DMS53 treated with DMSO at 0.1 percent for 48 hours (cell line): ENCODE data around the gene CLEC20A.

Source experiments
- DNase-seq: peaks from one replicate; lab custom pipeline; 2025; ENCODE audit not compliant: unreplicated experiment; lab: John Stamatoyannopoulos, UW

The CLEC20A gene

DNA sequence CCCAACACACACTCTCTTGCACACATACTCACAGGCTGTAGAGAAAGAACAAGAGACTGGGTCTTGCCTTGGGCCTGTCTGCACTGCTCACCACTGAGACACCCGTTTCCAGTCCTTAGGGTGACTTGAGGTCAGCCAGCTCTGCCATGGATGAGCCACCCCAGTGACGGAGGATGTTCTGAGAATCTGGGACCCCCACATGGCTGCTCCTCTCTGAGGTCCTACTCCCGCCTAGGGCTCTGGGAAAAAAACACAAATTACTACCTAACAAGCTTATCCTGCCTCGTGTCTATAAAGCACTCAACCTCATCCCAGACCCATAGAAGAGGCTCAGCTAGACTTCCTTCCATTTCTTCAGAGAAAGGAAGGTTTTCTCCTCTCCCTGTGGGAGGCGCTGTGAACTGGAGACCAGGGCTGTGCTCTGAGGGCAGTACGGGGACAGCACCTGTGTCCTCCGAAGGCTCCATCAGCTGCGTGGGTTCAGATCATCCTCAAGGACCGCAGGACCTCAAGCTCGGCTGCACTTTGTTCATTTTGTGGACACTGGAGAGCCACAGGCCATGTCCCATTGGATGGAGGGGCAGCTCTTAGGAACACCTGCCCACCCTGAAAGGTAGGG, 4.3 kb upstream of the CLEC20A start:
- DNase-seq: no peak

DNA sequence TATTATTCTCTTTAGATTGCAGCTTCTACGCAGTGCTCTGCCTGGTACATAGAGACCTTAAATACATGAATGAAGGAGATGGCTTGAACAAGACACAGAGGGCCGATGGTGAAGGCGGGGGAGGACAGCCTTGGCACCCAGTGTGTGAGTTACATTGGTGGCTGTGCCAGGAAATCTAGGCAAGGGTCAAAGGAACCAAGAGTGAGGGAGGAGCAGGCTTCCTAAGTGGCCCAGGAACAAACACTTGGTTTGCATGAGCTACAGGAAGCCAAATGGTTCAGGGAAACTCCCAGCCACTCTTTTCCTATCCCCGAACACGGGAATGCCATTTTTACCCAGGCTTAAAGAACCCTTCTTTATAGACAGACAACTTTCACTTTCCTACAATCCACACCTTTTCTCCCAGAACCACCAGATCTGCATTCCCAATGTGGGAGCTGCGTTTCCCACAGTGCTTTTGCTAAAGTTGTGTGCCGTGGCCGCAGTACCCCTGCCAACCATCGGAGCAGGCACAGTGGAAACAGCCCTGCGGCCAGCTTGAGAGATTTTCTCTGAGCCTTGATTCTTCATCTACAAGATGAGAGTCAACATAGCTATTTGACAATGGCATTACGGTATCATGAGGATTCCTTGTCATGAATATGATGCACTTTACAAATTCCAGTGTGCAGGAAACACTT, 3.5 kb upstream of the CLEC20A start:
- no peak for DNase-seq

DNA sequence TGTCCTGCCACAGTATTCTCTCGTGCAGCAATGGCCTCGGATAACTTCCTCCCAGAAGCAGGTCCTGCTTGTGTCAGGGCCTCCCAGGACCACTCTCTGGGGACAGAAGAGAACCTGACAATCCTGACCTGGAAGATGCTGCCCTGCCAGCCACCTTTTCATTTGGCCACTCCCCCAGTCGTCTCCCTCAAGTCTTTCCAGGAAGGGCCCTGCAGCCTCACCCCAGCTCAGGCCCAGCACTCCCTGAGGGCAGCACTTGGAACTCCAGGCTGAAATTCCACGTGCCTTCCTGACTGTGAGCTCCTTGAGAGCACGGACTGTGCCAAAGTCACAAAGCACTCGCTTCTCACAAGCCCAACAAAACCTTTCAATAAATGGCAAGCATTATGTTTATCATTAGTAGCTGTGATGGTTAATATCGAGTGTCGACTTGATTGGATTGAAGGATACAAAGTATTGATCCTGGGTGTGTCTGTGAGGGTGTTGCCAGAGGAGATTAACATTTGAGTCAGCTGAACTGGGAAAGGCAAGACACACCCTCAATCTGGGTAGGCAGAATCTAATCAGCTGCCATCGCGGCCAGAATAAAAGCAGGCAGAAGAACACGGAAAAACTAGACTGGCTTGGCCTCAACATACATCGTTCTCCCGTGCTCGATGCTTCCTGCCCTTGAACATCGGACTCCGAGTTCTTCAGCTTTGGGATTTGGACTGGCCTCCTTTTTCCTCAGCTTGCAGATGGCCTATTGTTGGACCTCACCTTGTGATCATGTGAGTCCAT, 2.3 kb upstream of the CLEC20A start:
- DNase-seq: no peak

DNA sequence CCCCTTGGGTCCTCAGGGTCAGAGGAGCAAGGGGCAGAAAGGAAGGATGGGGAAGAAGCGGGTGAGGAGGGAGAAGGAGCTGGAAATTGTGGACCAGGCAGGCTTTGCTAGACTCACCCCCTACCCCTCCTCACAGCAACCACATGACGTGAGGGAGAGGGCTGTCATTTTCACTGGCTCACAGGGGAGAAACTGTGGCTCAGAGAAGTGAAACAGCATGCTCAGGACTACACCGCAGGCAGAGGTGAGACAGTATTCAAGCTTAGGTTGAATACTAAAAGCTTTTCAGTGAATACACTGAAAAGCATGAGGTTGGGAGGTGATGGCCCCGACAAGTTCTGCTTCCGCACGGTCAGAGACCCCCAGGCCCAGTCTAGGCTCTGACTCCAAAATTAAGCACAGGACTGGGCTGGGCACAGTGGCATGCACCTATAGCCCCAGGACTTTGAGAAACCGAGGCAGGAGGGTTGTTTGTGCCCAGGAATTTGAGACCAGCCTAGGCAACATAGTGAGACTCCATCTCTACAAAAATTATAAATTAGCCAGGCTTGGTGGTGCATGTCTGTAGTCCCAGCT, 1.2 kb upstream of the CLEC20A start:
- no peak for DNase-seq

DNA sequence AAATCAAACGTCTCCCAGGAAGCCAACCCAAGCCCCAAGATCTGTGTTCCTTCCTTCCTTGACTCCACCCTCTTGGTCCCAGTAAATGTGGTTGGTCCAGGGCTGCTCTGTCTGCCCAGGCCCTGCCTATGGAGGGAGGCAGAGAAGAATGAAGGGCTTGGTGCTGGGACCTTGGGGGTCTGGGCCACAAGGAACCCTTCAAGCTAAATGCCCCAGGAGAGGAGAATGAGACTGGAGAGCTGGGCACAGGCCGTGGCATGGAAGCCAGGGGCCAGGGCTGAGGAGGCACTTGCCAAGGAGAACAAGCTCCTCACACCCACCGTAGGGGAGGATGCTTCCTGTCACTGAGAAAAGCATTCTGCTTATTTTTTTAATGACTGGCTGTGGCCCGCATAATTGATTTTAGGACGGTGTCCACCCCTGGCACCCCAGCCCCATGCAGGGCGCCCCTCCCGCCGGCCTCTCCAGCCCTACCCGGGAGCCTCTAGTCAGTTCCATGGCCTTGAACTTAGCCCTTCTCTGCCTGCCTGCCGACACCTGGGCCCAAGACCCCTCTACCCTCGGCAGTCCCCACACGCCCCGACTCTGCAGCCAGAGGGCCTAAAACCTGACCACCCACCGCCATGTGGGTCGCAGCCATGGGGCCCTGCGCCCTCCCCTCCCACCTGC, 889 bp downstream of the CLEC20A start:
- no peak for DNase-seq

DNA sequence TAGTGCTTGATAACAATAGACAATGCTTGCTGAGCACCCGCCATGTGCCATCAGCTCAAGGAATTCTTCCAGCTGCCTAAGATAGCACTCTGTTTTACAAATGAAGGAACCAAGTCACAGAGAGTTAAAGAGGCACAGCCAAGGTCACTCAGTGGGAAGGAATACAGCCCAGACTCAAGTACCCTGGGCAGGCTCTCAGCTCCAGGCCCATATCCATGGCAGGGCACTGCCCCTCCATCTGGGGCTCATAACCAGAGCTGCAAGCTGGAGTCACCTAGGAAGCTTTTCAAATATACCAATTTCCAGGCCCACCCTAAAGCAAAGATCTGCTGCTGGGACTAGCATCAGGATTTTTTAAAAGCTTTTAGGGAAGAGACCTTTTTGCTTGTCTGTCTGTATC, 1.6 kb downstream of the CLEC20A start:
- DNase-seq: no peak

DNA sequence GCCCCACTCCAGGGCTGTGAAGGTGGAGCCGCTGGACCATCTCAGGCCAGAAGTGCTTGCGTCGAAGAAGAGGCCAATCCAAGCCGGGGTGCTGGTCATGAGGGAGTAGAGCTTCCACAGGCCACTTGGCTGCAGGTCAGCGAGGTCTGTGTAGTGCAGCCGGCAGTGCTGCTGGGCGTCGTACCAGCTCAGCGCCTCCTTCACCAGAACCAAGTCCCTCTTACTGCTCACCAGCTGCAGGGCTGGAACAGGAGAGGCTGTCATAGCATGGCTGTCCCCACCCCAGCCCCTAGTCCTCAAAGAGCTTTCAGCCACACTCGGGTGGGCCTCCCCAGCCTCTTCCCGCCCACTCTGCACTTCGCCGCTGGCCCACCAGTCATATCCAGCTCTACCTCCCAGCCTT, 2.2 kb downstream of the CLEC20A start:
- no peak for DNase-seq

DNA sequence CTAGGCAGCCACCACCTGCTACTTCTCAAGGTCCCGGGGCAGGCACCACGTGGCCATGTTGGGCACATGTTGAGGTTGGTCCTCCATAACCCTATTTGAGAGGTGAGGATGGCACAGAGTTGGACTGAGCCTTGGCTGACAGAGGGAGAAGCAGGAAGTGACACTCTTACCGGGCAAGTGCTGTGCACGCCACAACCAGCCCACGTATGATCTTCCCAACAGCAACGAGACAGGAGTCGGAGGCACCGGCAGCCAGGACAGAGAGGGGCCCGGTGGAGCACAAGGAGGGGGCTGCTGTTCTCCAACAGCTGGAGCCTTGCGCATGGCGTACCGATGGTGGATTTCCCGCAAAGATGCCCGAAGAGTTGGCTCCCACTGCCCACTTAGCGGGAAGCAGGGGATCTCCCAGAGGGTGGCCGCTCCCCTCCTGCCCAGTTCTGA, 3.4 kb downstream of the CLEC20A start:
- no peak for DNase-seq

DNA sequence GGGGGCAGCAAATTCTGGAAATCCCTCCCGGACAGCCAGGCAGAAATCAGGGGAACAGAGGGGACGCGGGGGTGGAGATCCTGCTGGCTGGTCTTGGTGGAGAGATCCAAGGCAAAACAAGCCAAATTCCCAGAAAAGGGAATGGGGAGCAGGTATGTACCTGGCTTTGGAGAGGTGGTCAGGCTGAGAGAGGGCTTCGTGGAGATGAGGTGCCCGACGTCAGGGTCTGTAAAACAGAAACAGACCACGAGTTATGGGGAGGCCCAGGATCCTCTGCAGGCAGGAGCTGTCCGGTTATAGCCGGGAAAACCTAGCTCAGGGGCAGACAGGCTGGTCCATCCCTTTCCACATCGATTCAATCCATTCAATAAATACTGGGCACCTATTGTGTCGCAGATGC, 4.4 kb downstream of the CLEC20A start:
- no peak for DNase-seq

DNA sequence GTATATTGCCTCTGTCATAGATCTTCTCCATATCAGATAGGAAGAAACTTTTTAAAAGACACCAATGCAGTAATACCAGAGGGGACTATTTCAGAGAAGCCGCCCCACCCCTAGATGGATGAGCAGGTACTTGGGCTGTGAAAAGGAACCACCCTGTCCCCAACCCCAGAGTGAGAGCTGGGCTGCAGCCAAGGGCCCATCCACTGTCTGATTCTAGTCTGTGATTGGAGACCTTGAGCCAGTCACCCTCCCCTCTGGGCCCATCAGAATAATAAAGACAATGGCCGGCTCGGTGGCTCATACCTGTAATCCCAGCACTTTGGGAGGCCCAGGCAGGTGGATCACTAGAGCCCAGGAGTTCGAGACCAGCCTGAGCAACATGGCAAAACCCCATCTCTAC, 5.0 kb downstream of the CLEC20A start:
- DNase-seq: no peak

DNA sequence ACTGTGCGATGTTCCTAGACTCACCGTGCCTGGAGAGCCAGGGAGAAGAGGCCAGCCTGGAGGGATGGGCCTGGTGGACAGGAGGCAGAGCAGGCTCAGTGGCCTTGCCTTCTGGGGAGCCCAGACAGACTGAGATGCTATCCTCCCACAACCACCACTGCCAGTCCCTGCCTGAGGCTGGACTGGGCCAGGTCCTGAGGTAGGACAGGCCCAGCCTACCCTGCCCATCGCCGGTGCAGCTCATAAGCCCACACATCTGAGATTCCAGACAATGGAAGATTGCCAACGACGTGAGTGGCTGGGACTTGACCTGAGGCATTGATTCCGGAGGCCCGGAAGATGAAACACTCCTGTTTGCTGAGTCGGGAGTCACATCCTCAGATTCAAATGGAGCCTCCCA, 5.8 kb downstream of the CLEC20A start:
- no peak for DNase-seq

DNA sequence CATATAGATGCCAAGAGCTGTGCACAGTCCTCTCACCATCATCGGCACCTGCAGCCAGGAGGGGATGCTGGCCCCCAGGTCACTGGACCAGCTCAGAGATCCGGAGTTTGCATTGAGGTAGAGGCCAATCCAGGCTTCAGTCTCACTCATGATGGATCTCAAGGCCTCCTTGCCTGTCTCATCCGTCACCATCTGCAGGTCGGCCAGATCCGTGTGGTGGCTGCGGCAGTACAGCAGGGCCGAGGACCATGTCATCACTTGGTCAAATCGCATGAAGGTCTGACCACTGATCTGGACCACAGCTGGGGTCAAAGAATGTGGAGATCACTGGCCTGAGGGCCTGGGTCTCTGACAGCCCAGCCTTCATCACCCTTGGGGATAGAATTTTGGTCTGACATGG, 6.6 kb downstream of the CLEC20A start:
- no peak for DNase-seq

DNA sequence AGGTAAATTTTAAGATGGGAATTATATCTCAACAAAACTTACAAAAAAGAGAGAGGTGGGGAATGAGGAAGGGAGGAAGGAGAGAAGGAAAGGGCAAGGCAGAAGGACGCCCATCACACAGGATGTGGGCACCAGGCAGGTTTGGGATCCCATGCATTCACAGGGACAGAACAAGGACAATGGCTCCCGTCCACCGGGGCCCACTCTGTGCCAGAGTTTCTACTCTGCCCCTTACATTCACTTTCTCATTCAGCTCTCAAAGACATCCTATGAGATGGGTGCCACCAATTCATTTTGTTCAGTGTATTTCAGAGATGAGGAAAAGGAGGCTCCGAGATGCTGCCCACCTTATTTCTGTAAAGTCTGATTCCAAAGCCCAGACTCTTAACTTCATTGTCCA, 7.4 kb downstream of the CLEC20A start:
- DNase-seq: no peak

DNA sequence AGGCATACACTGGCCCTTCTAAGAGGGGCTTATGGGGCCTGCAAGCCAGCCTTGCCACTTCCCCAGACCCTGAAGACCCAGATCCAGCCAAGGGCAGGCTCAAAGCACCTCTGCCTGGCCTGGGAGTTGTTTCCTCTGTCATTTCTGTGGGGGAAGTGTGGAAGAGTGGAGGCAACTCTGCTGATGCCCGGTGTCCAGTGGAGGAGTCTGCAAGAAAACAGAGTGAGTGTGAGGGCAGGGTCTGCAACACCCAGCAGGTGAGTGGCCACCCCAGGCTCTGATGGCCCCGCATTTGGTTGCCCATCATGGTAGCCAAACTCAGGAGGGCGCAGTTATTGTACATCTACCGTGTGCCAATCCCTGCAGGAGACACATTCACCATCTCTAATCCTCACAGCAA, 8.4 kb downstream of the CLEC20A start:
- DNase-seq: no peak

DNA sequence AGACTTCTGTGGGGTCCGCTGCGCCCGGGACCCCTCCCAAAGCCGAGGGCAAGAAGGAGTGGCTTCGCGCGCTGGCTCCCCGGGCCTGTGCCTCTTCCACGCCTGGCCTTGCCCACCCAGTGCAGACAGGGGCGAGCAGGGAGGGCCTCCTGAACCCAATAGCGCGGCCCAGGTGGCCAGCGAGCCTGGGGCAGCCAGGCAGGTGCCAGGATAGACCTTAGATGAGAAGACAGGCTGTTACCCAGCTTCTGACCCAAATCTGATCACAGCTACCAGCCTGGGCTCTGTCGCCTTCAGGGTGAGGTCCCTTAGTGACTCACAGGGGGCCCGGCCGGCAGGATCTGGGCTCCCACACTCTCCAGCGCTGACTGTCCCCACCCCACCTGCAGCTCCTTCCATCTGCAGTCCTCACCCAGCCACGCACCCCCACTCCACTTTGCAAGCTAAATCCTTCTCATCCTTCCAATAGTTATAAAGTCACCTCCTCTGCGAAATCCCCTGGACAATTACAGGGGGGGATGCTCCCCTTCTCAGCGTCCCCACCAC, 9.6 kb downstream of the CLEC20A start:
- no peak for DNase-seq

DNA sequence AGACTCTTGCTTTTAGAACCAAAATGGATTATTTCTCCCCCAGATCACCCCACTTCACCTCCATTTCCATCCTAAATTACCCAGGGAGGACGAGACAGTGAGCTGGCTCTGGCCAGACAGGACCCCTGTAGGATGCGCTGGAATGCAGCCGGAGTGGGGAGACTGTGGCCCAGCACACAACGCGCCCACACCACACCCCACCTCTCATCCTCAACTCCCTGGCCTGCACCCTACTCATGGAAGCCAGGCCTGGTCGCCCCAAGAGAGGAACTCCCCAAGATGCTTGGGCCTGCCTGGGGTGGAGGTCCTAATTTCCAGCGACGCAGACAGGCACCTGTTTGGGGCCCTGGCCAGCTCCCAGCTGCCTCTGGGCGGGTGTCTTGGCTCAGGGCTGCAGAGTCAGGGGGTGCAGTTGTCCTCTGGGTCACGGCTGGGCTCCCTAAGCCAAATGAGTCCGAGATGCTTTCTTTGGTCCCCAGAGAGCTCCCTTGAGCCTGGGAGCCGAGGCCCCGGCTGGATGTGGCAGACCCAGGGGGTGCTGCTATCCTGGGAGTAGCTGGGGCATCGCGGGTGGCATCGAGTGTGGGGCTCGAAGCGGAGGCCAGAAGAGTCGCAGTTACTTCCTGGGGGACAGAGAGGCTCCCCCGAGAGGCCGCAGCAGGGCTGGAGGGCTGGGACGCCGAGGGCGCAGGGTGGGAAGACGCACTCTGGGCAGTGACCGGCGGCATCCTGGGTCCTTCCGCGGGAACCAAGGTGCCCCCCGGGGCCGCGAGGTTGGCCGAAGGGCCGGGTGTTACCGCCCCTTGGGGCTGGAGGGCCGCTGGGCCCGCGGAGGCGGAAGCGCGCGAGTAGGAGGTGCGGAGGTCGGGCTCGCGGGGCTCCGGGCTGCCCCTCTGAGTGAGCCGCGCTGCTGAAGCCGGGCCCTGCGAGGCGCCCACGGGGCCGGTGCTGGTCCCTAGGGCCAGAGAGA, 10.4 kb downstream of the CLEC20A start:
- no peak for DNase-seq

DNA sequence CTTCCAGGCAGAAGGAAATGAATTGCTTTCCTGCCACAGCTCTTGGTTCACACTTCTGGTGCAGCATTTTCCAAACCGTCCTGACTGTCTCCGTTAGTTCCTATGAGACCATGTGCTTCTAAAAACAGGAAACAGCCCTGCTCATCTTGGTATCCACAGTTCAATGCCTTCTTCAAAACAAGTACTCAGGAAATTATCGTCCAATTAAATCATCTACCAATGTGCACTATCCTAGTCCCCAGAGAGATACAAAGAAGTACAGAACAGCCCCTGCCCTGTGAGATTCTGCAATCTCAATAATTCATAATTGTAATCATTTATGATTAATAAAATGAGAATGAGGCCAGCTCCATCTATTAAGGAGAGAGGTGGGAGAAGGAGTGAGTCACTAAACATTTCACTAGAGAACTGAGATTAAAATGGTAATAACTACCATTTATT, 11.2 kb downstream of the CLEC20A start:
- DNase-seq: no peak

DNA sequence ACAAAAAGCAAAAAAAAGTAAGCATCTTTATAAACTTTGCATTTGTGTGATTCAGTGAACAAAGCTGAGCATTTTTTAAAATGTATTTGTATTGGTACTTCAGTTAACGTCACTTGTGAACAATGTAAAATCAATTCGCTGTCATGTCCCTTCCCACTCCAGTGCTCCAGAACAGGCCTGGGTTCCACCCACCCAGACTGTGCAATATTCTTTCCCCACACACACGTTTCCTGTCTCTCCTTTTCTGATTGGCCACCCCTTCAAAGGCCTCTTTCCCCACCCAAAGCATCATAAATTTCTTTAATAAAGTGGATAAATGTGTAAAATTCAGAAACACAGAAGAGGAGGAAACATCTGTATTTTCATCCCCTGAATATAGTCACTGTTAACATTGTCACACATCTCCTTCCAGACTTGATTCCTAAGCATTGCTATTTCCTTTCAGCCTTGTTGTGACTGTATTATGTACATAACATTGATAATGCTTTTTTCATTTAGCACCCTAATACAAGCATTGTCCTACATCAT, 12.0 kb downstream of the CLEC20A start:
- DNase-seq: no peak

DNA sequence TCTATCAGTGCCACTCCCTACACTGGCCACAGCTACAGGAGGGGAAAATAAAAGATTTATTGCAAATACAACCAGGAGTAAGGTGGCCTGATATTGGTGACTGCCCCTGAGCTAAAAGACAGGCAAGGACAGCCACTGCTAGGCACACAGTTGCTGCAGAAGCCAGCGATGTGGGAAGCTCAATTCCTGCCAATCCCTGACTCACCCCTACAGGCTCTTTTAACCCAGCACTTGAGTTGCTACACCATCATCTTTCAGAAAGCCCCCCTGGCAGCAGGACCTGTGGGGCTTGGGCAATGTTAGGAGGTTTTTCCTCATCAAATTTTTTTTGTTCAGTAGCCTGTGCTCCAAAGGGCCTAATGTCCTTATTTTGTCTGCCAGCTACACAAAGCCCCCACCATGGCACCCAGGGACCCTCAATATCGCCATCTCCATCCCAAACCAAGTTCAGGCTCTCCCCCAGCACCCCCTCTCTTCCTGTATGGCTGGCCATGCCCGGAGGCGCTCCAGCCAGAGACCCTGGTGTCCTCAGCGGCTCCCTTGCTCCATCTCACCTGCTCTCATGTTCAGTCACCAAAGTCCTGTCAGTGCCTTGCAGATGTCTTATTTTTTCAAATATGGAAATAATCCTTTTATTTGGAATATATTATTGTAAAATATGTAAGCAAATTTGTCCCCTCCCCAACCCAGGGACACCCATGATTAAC, 13.4 kb downstream of the CLEC20A start:
- no peak for DNase-seq
